ENCODE measurements around the gene MFAP5.

DNA sequence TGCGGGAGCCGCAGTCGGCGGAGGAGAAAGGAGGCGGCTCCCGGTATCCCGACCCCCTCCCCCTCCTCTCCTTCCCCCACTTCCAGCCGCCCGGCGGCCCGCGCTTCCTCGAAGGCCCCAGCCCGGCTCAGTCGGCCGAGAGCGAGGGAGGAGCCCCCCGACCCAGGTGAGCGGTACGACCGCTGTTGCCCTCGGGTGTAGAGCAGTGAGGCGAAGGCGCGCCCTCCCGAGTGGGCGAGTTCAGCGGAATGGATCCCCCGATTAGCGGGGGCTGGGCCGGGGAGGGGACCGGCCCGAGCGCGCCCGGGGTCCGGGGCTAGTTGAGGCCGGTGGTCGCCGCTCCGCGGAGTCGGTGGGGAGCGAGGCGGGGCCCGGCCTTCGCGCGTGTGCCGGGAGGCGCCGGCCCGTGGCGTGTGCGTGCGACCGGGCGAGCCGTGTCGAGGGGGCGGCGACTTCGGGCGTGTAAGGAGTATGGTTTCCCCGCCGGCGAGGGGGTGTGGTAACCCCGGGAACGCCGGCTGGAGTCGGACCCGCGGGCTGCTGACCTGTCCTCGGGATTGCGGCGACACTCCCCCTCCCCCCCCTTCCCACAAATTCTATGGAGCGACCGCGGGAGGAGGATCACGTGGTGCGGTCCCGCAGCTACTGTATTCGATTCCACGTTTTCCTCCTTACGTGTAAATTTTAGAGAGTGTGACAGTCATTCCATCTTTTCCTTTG lies 35.7 kb upstream of the MFAP5 start:
- TF ChIP-seq, protein P1, sequence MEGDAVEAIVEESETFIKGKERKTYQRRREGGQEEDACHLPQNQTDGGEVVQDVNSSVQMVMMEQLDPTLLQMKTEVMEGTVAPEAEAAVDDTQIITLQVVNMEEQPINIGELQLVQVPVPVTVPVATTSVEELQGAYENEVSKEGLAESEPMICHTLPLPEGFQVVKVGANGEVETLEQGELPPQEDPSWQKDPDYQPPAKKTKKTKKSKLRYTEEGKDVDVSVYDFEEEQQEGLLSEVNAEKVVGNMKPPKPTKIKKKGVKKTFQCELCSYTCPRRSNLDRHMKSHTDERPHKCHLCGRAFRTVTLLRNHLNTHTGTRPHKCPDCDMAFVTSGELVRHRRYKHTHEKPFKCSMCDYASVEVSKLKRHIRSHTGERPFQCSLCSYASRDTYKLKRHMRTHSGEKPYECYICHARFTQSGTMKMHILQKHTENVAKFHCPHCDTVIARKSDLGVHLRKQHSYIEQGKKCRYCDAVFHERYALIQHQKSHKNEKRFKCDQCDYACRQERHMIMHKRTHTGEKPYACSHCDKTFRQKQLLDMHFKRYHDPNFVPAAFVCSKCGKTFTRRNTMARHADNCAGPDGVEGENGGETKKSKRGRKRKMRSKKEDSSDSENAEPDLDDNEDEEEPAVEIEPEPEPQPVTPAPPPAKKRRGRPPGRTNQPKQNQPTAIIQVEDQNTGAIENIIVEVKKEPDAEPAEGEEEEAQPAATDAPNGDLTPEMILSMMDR (optimal IDR thresholded peaks at IDR 0.05 in 1 of 3, IDR thresholded peaks at IDR 0.05 in 1 of 3, conservative IDR thresholded peaks at IDR 0.05 in 1 of 3; ENCODE audit: extremely low read depth in 1 of 3, insufficient read depth in 2 of 3, low read length in 3 of 3) = no peak
- TF ChIP-seq EZH2 (IDR thresholded peaks at IDR 0.05; ENCODE audit: low read length) = no peak

Measured in keratinocyte (primary cell).